GM18517 (cell line): ENCODE results near the gene TDRD12.

Source experiments
- ATAC-seq: cut with Tn5 transposase; IDR thresholded peaks from one replicate; pipeline ENCODE4 v1.9.1; 2021; ENCODE audit warnings: mild to moderate bottlenecking, moderate library complexity; ENCODE audit not compliant: unreplicated experiment

TDRD12 gene

GRCh38 chr19:32809254-32809653, 89.7 kb downstream of the TDRD12 start:
- ATAC-seq: no peak

GRCh38 chr19:32809754-32810153, 90.2 kb downstream of the TDRD12 start:
- no peak for ATAC-seq

GRCh38 chr19:32810452-32810851, 90.9 kb downstream of the TDRD12 start:
- no peak for ATAC-seq

- ATAC-seq: no peak
Measured at GRCh38 chr19:32811151-32811550, 91.6 kb downstream of the TDRD12 start.

- no peak for ATAC-seq
Measured at GRCh38 chr19:32812036-32812435, 92.5 kb downstream of the TDRD12 start.

GRCh38 chr19:32812571-32812970, 93.0 kb downstream of the TDRD12 start:
- no peak for ATAC-seq

GRCh38 chr19:32813862-32814425, 94.4 kb downstream of the TDRD12 start:
- no peak for ATAC-seq

- ATAC-seq: no peak
Measured at GRCh38 chr19:32814624-32815023, 95.1 kb downstream of the TDRD12 start.

GRCh38 chr19:32816555-32817099, 97.1 kb downstream of the TDRD12 start:
- no peak for ATAC-seq

- no peak for ATAC-seq
Measured at GRCh38 chr19:32817569-32818476, 98.3 kb downstream of the TDRD12 start.

- no peak for ATAC-seq
Measured at GRCh38 chr19:32818536-32818935, 99.0 kb downstream of the TDRD12 start.

GRCh38 chr19:32819419-32820400, 100.1 kb downstream of the TDRD12 start:
- ATAC-seq: no peak

GRCh38 chr19:32822916-32823746, 103.6 kb downstream of the TDRD12 start:
- no peak for ATAC-seq

GRCh38 chr19:32823747-32824102, 104.2 kb downstream of the TDRD12 start:
- ATAC-seq: no peak

- ATAC-seq: no peak
Measured at GRCh38 chr19:32824191-32824751, 104.7 kb downstream of the TDRD12 start.

- no peak for ATAC-seq
Measured at GRCh38 chr19:32824916-32825608, 105.5 kb downstream of the TDRD12 start.

- no peak for ATAC-seq
Measured at GRCh38 chr19:32828139-32828538, 108.6 kb downstream of the TDRD12 start.

GRCh38 chr19:32828643-32829344, 109.2 kb downstream of the TDRD12 start:
- no peak for ATAC-seq
